GM18951 (cell line): Measurements from ENCODE around the gene CYB5D1.
A peak's percentile ranks its signal among the peaks of the same experiment; 100 is the strongest.

Source experiments
- POLR2A ChIP-seq: IDR thresholded peaks from 4 replicates; pipeline ENCODE4 v1.6.1; 2011; ENCODE audit warnings: mild to moderate bottlenecking; ENCODE audit not compliant: insufficient read length, insufficient read depth; ENCODE audit errors: extremely low read depth
- in situ Hi-C: fragments of 300-500 bp; cut with MboI; formaldehyde crosslinking; loops from one replicate; pipeline ENCODE4 v1.12.0; 2022; ENCODE audit warnings: low sequenced_read_pairs, mixed read lengths, inconsistent platforms; ENCODE audit not compliant: unreplicated experiment

The CYB5D1 gene

DNA sequence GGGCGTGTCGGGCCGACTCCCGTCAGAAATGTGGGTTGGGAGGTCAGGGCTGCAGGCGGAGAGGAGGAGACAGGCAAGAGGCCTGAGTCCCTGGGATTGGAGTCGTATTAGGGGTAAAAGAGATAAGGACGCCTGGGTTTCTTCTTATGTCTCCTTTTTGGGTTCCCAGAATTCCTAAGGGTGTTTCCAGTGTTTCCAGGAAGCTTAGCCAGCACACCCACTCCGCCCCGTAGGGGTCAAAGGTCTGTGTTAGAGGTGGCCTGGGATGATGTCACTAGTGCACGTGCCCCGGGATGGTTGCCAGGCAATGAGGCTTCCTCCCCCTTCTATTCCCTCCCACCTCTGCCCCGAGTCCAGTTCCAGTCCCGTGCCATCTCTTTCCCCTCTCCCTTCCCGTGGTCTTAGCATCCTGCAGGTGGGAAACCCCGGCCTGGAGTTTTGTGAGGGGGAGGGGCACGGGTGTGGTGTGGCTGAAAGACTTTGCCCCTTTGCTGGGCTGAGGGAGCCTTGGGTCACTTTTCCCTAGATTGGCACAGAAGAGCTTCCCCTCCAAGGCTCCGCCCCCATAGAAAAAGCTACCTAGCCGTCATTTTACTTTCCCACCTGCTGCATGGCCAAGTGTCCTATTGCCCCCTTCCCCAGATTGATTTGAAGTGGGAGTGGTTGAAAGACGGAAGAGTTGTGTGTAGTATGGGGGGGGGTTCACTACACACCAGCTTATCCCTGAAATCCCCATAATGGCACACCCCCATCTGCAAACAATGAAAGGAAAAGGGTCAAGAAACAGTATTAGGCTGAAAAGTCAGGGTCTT, 21.0 kb upstream of the CYB5D1 start:
- in situ Hi-C loops = no loop called here
- TF ChIP-seq POLR2A = no peak

DNA sequence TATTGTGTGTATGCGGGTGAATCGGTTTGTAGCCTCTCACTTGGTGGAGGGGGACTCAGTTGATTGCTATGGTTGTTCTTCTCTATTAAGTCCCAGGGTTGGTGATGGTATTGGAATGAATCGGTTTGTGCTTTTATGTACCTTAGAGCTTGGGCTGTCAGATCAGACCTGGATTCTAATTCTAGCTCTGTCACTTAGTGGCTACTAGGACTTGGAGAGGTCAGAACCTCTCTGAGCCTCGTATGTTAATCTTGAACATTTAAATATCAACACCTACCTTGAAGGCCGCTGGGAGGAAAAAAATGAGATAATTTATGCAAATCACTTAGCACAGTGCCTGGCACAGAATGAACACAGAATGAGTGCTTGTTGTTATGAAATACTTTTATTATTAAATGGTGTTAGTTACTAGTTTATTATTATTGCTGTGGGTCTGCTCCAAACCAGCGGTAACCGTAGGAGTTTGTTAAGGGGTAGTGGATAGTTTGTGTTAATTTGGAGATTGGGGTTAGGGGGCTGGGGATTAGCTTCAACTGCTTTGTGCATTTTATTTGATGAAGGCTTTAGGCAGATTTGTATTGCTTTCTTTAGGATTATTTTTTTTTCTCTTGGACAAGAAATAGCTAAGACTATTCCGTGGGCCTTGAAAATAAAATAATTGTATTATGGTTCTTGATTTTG, 20.3 kb upstream of the CYB5D1 start:
- TF ChIP-seq POLR2A = peak; percentile 8
- in situ Hi-C loops = no loop called here

DNA sequence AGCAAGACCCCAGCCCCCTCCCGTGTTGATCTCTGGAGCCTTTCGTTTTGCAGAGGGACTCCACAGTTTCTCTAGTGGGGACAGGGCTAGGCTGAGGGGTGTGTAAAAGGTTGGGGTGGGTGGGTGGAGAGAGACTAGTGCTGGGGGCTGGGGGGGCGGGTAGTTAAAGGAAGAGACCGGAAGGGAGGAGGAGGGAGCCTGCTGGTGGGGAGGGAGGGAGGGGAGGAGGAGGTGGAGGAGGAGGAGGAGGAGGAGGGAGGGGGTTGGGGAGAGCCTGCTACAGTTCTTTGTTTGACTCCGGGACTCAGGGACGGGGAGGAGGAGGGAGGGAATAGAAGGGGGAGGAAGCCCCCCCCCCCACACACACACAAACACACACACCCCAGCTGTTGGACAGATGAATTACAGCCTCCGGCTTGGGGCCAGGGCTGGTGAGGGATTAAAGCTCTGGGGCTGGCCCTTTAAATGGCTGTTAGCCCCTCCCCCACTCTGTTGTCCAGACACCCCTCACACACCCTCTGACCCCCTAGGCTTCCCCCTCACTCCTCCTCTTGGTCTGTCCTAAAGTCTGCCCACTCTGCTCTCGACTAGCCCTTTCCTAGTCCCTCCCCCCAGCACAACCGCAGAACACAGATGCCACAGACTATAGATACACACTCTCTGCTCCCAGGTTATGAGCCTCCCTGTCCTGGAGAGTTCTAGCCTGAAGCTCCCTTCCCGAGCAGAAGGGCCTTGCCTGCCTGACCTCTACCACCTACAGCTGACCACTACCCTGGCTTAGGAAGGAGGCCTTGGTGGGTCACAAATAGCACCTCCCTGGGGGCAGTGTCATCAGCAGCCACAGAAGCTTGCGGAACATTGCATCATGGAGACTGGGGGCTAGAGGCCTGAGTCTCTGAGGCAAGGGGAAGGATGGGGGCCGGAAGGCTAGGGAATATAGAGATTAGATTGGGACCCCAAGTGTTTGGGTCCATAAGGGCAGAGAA, 19.4 kb upstream of the CYB5D1 start:
- in situ Hi-C loops = no loop called here
- TF ChIP-seq POLR2A = peak; percentile 18

DNA sequence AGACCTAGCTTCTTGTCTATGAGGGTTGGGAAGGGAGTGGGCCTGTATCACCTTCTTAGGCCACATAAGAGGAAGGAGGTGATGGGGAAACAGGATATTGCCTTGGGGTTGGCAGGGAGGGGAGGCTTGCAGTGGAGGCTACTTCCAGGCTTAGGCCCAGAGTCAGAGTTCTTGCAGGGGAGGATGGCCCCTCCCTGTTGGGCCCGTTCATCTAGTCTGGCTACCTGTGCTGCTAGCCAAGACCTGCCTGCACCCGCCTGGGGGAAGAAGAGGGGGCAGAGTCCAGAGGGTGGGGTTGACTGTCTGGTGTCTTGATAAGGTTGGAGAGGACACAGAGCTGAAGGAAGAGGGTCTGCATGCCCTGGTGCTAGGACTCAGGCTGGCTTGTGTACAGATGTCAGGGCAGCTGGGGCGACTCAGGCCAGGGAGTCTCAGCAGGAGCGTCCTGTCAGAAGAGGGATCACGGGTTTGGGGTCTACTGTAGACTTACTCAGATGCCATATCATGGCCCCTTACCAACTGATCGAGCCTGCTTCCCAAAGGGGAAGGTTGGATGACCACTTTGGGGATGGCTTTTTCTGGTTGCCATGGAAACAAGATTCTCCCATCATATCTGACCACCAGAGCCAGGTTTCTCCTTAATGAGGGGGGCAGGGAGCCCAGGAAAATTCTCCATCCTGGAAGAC, 18.5 kb upstream of the CYB5D1 start:
- no peak for TF ChIP-seq POLR2A
- in situ Hi-C loops = no loop called here

DNA sequence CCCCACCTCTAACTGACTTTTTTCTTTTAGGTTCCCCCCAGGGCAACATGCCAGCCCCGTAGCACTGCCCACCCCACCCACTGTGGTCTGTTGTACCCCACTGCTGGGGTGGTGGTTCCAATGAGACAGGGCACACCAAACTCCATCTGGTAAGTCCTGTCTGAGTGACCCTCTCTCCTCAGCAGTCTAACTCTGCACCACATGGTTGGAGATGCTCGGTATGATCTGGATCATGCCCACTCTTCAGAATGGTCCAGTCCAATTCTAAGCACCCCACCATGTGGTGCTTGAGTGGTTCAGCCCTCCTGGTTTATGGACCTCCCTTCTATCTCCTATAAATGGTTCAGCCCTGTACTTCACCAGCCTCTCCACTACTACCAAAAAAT, 17.9 kb upstream of the CYB5D1 start:
- no peak for TF ChIP-seq POLR2A

DNA sequence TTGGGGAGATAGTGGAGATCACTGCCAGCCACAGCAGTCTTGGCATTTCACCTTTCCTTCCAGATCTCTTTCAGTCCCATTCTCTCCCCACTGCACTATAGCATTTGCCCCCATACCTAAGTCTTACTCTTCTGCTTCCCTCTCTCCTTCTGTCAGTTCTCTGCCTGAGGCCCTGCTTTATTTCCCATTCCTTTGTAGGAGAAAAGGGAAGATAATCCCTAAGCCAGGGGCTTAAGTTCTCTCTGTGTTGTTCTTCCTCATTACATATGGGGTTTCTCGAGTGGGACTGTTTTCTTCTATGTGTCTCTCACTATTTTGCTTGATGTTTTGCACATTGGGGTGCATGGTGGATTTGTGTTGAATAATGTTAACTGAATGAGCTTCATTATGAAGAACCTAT, 17.4 kb upstream of the CYB5D1 start:
- no peak for TF ChIP-seq POLR2A
- in situ Hi-C loops = no loop called here

More for the DNA sequence above, 17.9 kb upstream of the CYB5D1 start:
- in situ Hi-C loops = no loop called here

DNA sequence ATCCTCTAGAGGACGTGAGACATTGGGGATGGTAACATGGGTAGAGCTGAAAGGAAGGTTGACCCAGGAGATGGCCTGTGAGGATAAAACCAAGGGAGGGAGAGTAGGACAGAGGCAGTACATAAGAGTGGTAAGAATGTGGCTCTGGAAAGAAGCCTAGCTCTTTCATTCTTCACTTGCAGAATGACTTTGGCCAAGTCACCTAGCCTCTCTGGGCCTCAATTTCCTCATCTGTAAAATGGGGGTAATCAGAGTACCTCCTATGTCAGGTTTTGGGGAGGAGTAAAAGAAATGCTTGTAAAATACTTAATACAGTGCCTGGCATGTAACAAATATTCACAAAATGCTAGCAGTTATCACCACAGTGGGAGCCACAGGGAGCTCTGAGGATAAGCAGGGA, 16.9 kb upstream of the CYB5D1 start:
- in situ Hi-C loops = no loop called here

DNA sequence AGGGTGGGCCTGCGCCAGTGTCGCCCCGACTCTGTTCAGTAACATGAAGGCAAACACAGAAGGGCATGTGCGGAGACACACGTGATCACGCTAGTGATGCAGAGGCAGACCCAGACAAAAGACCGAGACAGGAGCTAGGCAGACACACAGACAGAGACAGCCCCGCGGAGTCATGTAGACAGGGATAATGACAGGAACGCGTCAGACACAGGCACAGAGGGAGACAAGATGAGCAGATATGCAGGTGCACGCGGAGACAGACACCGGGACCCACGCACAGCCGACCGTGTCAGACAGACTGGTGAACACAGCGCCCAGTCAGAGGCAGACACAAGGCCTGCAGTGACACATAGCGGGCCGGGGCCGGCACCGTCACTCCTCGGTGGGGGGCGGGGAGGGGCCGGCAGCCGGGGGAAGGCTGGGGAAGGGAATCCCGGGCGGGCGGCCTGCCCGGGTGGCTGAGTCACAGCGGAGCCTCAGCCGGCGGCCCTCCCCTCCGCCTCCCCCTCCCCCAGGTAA, 16.3 kb upstream of the CYB5D1 start:
- in situ Hi-C loops = no loop called here
- peak; percentile 16 for TF ChIP-seq POLR2A

More for the DNA sequence above, 16.9 kb upstream of the CYB5D1 start:
- no peak for TF ChIP-seq POLR2A

DNA sequence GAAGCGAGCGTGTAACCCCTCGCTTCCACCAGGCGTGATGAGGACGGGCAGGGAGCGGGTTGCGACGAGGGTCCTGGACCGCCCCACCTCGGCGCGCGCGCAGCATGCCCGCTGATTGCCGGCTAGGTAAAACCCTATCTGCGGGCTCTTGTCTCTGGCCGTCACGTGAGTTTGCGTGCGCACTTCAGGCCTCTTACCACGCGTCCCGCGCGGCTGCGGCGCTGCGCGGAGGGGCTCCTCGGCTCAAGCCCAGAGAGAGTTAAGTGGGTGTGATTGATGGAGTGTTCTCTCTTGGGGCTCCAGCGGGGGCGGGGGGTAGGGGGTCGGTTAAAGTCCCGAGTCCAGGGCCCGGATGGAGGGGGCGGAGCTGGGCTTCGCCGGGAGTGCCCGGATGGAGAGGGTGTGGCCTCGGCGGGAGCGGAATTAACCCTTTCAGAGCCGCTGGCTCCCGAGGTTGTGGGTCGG, 15.9 kb upstream of the CYB5D1 start:
- TF ChIP-seq POLR2A = no peak
- in situ Hi-C loops = no loop called here

DNA sequence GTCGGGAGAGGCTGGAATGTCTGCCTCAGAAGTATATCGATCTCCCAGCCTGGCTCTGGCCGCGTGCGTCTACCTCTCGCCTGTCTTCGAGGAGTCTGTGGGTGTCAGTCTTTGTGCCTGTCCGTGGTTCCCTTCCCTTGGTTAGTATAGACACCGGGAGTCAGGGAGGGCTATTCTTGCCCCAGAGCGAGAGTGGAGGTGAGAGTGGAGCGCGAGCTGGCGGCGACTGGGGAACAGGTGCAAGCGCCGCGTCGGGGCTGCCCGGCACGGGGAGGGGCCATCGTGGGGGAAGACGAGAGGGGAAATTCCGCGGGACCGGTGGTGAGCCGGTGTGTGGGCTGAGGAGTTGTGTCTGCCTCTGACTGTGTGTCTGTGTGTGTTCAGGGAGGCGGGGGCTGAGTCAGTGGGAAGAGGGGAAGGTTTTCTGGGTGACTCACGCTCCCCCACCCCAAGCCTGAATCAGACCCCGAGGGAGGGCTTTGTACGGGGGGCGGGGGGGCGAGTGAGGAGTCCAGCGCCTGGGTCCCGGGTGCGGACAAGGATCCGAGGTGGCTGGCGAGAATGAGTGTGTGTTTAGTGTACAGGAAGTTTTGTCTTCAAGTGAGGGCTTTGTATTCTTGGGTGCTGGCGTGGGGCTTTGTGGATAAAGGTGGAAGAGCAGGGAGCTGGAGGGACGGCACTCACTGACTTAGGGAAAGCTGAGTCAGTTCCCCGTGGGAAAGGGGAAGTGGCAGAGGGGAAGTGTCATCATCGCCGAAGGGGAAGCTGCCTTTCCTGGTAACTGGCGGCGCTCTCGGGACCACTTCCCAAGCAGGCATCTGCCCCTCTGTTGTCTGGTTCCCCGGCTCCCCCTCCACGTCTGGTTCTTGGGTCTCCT, 15.2 kb upstream of the CYB5D1 start:
- in situ Hi-C loops = no loop called here
- TF ChIP-seq POLR2A = peak; percentile 62

DNA sequence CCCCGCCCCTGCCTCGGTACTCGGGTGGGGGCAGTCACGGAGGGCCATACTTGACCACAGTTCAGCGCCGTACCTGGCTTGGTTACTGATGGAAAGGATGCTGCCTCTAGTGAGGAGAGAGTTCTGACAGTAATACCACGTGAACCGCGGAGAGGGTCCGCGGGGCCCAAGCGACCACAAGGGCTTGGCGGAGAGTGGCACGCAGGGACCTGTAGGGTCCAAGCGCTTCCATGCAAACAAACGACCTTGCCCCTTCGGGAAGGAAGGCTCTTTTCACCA, 14.6 kb upstream of the CYB5D1 start:
- in situ Hi-C loops = no loop called here
- no peak for TF ChIP-seq POLR2A
